ENCODE results near the gene FGGY. TPM values are rescaled to one million over a fixed set of nuclear protein-coding genes. Genes with fewer than 3 reads are reported as not detected.

The FGGY gene
- total RNA-seq, 2 experiments from 2014 or later = 5.6 to 8.1 TPM

DNA sequence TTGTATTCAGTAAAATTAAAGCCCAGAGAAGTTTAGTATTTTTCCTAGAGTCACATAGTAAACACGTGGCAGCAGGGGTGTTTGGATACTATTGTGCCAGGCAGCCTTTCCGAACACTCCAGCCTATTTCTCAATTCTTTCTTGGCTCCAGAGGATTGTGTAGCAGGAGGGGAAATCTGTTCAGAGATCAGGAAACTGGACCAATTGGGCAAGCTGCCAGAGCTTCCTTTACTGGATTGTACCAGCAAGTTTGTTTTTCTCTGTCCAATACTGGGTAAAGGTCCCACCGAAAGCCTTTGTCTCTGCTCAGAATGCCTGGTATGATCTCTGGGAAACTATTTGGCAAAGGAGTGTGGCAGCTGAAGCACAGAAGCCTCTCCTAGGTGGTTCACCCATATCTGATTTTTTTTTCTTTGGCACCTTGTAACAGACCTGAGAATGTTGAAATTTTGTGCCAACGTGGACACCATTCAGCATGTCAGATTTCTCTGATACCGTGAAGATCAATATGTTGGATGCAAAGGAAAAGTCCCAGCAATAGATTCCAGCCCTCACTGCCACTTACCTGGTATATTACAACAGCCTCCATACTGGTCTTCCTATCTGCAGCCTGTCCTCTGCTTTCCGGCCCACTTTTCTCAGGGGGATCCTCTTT is 126.2 kb downstream of the FGGY start:
- Mint-ChIP-seq H3K36me3 (ENCODE audit: low read depth) (no peaks in the 10 kb centered on the region), H3K4me3 (no peak overlapping the region), H3K27me3 (peaks cover 3% of the 10 kb centered on the region), H3K4me1 (no peaks in the 10 kb centered on the region), H3K9me3 (ENCODE audit: low read depth) (no peaks in the 10 kb centered on the region), H3K27ac (no peak overlapping the region)
- DNase-seq = no peak
- intact Hi-C loops (cut with DNase I, micrococcal nuclease) = no loop called here
- no peak for ATAC-seq
- POLR2A ChIA-PET = no interaction called here
- CTCF ChIA-PET = no interaction called here

DNA sequence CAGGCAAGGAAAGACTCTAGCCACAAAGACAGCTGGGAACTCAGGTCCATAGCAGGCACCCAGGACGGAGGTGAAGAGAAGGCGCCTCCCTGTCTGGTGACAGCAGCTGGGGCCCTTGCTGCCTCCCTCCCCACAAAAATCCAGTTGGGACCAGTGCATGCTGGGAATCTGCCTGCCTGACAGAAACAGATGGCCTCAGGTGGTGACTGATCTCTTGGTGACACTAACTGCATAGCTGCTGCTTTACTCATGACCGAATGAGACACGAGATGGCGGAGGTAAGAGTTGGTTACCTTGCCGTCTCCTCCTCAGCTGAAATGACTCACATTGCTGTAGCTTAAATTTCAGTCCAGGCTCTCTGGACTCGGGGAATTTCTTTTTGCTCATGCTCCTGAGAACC is 130.3 kb downstream of the FGGY start:
- no peaks in the 10 kb centered on the region for H3K27me3 Mint-ChIP-seq
- H3K9me3 Mint-ChIP-seq (ENCODE audit: low read depth) = no peaks in the 10 kb centered on the region
- H3K4me3 Mint-ChIP-seq = no peak overlapping the region
- ChIA-PET POLR2A (no interaction called here), CTCF (no interaction called here)
- no peaks in the 10 kb centered on the region for H3K36me3 Mint-ChIP-seq (ENCODE audit: low read depth)
- DNase-seq = no peak
- H3K27ac Mint-ChIP-seq = no peak overlapping the region
- intact Hi-C loops (cut with DNase I, micrococcal nuclease) = no loop called here
- no peak for ATAC-seq
- peaks cover 5% of the 10 kb centered on the region for H3K4me1 Mint-ChIP-seq

DNA sequence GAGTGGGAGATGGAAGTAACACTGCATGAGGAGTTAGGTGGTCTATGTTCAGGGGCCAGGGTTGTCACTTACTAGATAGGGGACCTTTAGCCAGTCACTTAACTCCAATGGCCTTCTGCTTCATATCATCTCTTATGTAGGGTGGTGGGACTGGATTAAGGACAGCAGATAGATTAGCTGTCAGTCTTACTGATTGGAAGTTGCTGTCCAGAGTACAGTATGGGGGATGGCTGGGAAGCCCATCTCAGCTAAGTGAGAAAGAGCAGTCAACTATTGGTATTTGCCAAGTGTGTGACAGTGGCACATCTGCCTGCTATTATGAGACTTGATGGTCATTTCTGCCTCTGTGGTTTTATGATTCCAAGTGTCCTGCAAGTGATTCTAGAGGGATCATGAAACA is 130.9 kb downstream of the FGGY start:
- intact Hi-C loops (cut with DNase I, micrococcal nuclease) = no loop called here

DNA sequence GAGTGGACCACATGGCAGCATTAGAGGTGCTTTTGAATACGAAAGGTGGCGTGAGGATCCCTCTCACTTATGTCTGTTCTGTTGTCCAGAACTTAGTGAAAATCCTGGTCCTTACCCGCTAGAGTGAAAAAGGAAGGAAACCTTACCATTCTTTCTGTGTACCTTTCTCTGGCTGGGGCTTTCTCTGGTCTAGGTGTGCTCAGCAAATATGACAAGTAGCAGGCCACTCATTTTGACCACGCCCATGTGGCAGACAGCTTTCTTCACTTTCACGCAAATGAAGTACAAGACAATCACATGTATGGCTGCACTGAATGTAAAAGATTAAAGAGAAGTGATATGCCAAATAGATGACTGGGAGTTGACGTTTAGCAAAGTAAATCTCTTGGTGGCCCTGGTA is 131.9 kb downstream of the FGGY start:
- H3K4me3 Mint-ChIP-seq = no peak overlapping the region
- CTCF ChIA-PET = no interaction called here
- H3K27me3 Mint-ChIP-seq = no peaks in the 10 kb centered on the region
- DNase-seq (no peak), ATAC-seq (no peak)
- peaks cover 20% of the 10 kb centered on the region for H3K4me1 Mint-ChIP-seq
- H3K36me3 Mint-ChIP-seq (ENCODE audit: low read depth) = no peaks in the 10 kb centered on the region
- no peak overlapping the region for H3K27ac Mint-ChIP-seq
- POLR2A ChIA-PET = no interaction called here
- intact Hi-C loops (cut with DNase I, micrococcal nuclease) = no loop called here
- no peaks in the 10 kb centered on the region for H3K9me3 Mint-ChIP-seq (ENCODE audit: low read depth)

More for the DNA sequence above, 130.9 kb downstream of the FGGY start:
- Mint-ChIP-seq H3K27me3 (no peaks in the 10 kb centered on the region), H3K9me3 (ENCODE audit: low read depth) (no peaks in the 10 kb centered on the region), H3K4me1 (peaks cover 12% of the 10 kb centered on the region), H3K27ac (no peak overlapping the region), H3K4me3 (no peak overlapping the region), H3K36me3 (ENCODE audit: low read depth) (no peaks in the 10 kb centered on the region)
- ChIA-PET CTCF (no interaction called here), POLR2A (no interaction called here)
- DNase-seq (no peak), ATAC-seq (no peak)

DNA sequence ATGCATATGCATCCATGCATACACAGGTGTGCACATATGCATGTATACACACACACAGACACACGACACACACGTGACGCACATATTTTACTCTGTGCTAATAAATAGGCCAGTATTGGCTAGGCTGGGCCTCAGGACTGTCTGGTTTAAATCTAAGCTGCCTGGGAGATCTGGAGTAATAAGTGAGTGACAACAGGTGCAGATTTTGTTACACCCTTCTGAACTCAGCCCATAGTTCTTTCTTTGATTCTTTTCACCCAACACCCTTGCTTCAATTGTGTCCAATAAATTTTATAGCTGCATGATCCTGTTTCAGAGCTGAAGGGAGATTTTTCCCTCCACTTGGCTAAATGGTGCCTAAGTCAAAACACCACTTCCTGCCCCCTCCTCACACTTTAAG is 132.8 kb downstream of the FGGY start:
- H3K9me3 Mint-ChIP-seq (ENCODE audit: low read depth) = no peaks in the 10 kb centered on the region
- DNase-seq (no peak), ATAC-seq (no peak)
- H3K36me3 Mint-ChIP-seq (ENCODE audit: low read depth) = no peaks in the 10 kb centered on the region
- ChIA-PET POLR2A (no interaction called here), CTCF (no interaction called here)
- H3K4me1 Mint-ChIP-seq = peaks cover 20% of the 10 kb centered on the region
- H3K4me3 Mint-ChIP-seq = no peak overlapping the region
- no peak overlapping the region for H3K27ac Mint-ChIP-seq
- intact Hi-C loops (cut with DNase I, micrococcal nuclease) = no loop called here
- H3K27me3 Mint-ChIP-seq = no peaks in the 10 kb centered on the region

DNA sequence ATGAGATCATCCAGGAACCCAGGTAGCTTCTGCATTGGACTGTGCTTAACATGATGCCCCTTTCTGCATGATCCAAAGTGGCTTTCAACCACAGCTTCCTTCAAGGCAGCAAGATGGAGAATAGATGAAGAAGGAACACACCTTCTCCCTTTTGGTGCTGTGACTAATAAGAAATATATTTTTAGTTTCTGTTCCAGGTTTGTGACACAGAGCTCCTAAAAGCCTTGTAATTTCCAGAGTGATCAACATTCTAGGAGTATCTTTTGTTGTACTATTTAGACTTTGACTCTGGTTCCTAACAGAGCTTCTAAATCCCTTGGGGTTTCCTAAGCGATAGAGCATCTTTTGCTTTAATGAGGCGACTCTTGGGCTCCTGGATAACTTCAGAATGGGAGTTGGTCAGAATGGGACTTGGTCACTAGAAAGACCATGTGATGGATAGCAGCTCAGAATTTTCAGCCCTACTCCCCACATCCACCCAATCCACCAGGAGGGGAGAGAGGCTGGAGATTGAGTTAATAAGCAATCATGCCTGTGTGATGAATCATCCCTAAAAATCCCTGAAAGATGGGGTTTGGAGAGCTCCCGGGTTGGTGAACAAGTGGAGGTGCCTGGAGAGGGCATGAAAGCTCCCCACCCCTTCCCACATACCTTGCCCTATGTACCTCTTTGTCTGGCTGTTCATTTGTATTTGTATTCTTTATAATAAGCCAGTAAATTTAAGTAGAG is 134.8 kb downstream of the FGGY start:
- CTCF ChIA-PET = interaction anchor here (0.7 to 0.8 kb wide), 2 partner anchors 67 to 463 kb away, joined by 3 read pairs; no protein-coding TSS in a partner anchor
- POLR2A ChIA-PET = interaction anchor here (1.1 kb wide), 1 partner anchor 45 kb away, joined by 3 read pairs; no protein-coding TSS in a partner anchor
- Mint-ChIP-seq H3K9me3 (ENCODE audit: low read depth) (no peaks in the 10 kb centered on the region), H3K27me3 (no peaks in the 10 kb centered on the region), H3K4me3 (no peak overlapping the region), H3K4me1 (peaks cover 20% of the 10 kb centered on the region), H3K27ac (no peak overlapping the region), H3K36me3 (ENCODE audit: low read depth) (no peaks in the 10 kb centered on the region)
- intact Hi-C loops (cut with DNase I, micrococcal nuclease) = loop anchor here in 1 of 2 experiments (1.0 kb wide), 1 partner anchor 46 kb away; no protein-coding TSS in a partner anchor
- no peak for ATAC-seq
- no peak for DNase-seq

DNA sequence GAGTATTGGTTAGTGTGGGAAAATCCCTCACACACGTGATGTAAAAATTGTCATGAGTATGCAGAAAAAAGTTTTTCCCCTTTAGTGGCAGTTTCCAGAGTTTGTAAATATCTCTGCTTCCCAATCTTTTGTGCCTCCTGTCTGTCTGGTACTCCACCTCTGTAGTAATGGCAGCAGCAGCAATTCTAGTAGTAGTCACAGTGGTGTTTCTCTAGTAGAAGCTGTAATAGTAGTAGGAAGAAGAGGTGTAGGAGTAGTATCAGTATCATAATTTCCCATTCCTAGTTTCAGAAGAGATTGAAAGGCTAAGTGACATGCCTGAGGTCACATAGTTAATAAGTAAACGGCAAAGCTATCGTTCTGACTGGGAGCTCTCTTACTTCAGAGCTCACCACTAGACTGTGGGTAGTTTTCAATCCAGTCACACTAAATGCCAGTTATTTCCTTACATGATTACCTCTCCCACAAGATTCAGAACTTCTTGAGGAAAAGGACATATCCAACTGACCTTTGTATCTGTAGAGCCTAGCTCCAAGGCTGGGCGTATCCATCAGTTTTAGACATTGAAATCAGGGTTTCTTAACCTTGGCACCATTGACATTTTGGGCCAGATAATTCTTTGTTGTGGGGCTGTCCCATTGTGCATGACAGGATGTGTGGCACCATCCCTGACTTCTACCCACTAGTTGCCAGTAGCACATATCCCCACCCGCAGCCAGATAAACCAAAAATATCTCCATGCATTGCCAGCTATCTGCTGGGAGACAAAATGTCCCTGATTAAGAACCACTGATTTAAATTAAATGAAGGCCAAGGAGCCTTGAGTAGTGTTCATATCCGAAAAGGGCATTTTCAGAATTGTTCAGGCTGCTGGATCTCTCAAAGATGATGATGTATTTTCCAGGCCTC is 135.9 kb downstream of the FGGY start:
- ATAC-seq = peak; percentile 89
- Mint-ChIP-seq H3K27me3 (no peaks in the 10 kb centered on the region), H3K9me3 (ENCODE audit: low read depth) (no peaks in the 10 kb centered on the region), H3K4me3 (no peak overlapping the region), H3K4me1 (peaks cover 20% of the 10 kb centered on the region), H3K27ac (no peak overlapping the region), H3K36me3 (ENCODE audit: low read depth) (no peaks in the 10 kb centered on the region)
- POLR2A ChIA-PET = interaction anchor here (1.1 kb wide), 1 partner anchor 44 kb away, joined by 3 read pairs; no protein-coding TSS in a partner anchor
- CTCF ChIA-PET = interaction anchor here (0.8 kb wide), 1 partner anchor 66 kb away, joined by 3 read pairs; no protein-coding TSS in a partner anchor
- intact Hi-C loops (cut with DNase I, micrococcal nuclease) = loop anchor here in 1 of 2 experiments (1.0 kb wide), 1 partner anchor 45 kb away; no protein-coding TSS in a partner anchor
- no peak for DNase-seq

DNA sequence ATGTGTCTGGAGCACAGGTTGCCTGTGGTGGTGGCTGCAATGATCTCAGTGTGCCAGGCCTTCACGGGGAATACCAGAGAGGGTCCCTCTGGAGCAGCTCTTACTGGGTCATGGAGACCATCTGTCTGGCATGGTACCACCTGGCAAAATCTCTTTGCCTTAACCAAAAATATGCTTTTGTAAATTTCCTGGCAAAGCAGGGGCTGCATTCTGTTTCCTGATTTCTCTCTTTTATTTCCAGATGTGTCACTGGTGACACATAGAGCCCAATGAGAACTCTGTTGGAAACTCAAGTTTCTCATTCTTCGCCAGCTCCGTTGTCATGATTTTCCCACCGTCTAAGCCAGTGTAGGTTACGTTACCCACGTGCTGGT is 136.5 kb downstream of the FGGY start:
- no peak overlapping the region for H3K4me3 Mint-ChIP-seq
- no peak for DNase-seq
- ATAC-seq = no peak

DNA sequence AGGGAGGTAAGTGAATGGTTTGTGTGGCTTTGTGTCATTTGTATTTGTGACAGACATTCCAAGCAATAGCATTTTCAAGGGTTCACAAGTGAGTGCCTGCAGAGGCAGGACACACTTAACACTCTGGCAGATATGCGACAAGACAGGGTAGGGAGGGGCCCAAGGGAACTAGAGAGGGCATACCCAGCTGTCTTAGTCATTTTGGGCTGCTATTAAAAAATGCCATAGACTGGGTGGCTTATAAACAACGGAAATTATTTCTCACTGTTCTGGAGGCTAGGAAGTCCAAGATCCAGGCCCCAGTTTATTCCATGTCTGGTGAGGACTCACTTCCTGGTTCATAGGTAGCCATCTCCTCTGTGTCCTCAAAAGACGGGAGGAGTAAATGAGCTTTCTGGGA is 137.4 kb downstream of the FGGY start:
- intact Hi-C loops (cut with DNase I, micrococcal nuclease) = no loop called here
- Mint-ChIP-seq H3K27me3 (no peaks in the 10 kb centered on the region), H3K9me3 (ENCODE audit: low read depth) (no peaks in the 10 kb centered on the region), H3K36me3 (ENCODE audit: low read depth) (no peaks in the 10 kb centered on the region), H3K4me1 (peaks cover 20% of the 10 kb centered on the region), H3K4me3 (no peak overlapping the region), H3K27ac (no peak overlapping the region)
- ATAC-seq (no peak), DNase-seq (no peak)
- ChIA-PET POLR2A (no interaction called here), CTCF (interaction anchor here (0.6 kb wide), 1 partner anchor 584 kb away, joined by 3 read pairs; no protein-coding TSS in a partner anchor)

More for the DNA sequence above, 136.5 kb downstream of the FGGY start:
- intact Hi-C loops (cut with DNase I, micrococcal nuclease) = no loop called here
- ChIA-PET POLR2A (no interaction called here), CTCF (no interaction called here)
- H3K27ac Mint-ChIP-seq = no peak overlapping the region
- H3K4me1 Mint-ChIP-seq = peaks cover 20% of the 10 kb centered on the region
- no peaks in the 10 kb centered on the region for H3K27me3 Mint-ChIP-seq
- no peaks in the 10 kb centered on the region for H3K9me3 Mint-ChIP-seq (ENCODE audit: low read depth)
- no peaks in the 10 kb centered on the region for H3K36me3 Mint-ChIP-seq (ENCODE audit: low read depth)

DNA sequence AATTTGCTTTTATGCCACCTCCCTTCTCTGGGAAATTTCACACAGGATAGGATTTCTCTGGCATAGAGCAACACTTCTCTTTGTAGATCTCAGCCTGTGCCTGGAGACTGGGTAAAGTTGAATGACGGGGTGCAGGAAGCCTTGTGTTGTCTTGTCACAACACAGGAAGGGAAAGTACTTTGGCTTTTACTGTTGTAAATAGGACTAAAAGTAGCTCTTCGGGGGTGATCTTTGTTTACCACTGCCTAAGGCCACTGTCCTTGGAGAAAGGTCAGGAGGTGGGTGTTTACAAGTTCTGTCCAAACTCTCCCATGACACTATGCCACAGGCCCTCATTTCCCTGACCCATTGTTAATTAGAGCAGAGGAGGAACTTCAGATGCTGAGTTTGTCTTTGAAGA is 139.7 kb downstream of the FGGY start:
- no peak overlapping the region for H3K4me3 Mint-ChIP-seq
- peaks cover 17% of the 10 kb centered on the region for H3K4me1 Mint-ChIP-seq
- no peaks in the 10 kb centered on the region for H3K27me3 Mint-ChIP-seq
- intact Hi-C loops (cut with DNase I, micrococcal nuclease) = no loop called here
- H3K9me3 Mint-ChIP-seq (ENCODE audit: low read depth) = no peaks in the 10 kb centered on the region
- H3K27ac Mint-ChIP-seq = no peak overlapping the region
- DNase-seq (no peak), ATAC-seq (no peak)
- H3K36me3 Mint-ChIP-seq (ENCODE audit: low read depth) = no peaks in the 10 kb centered on the region
- CTCF ChIA-PET = no interaction called here
- POLR2A ChIA-PET = no interaction called here

DNA sequence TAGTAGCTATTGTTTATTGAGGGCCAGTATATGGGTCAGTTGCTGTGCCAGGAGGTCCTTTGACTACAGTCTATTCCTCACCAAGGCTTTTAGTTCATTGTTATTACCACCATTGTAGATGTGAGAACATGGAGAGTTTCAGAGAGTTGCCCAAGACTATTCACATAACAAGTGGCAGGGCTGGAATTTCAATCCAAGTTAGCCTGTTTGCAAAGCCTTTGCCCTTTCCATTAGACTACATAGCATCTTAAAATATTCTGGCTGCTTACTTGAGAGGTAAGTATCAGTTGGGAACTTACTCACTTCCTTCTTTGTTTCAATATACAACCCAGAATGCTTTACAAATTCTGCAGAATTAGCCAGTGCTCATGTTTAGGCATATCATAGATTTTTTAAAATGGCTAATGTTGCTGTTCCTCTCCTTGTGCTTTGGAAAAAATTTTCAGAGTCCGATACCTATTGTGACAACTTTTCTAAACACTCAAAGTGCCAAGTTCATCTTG is 141.2 kb downstream of the FGGY start:
- ATAC-seq = no peak
- intact Hi-C loops (cut with DNase I, micrococcal nuclease) = no loop called here
- no peaks in the 10 kb centered on the region for H3K9me3 Mint-ChIP-seq (ENCODE audit: low read depth)
- POLR2A ChIA-PET = no interaction called here
- DNase-seq = no peak
- H3K4me3 Mint-ChIP-seq = no peak overlapping the region
- H3K27ac Mint-ChIP-seq = no peak overlapping the region
- CTCF ChIA-PET = no interaction called here
- peaks cover 5% of the 10 kb centered on the region for H3K4me1 Mint-ChIP-seq
- no peaks in the 10 kb centered on the region for H3K27me3 Mint-ChIP-seq
- H3K36me3 Mint-ChIP-seq (ENCODE audit: low read depth) = no peaks in the 10 kb centered on the region

All from activated CD4-positive, alpha-beta T cell treated with anti-CD3 and anti-CD28 coated beads for 36 hours (primary cell).